Stimulated activated CD8-positive, alpha-beta memory T cell treated with anti-CD3 and anti-CD28 coated beads, Interleukin-7, amount 100 ng/mL, for 4 hours (primary cell): ENCODE results near the gene CREG1.
"Not testable (repeated sequence)": the region's sequence is repeated elsewhere in the genome, so short reads cannot be mapped to it uniquely, and the experiment has no call there.

Experiments used
- DNase-seq, 2 donors: peaks; one replicate each; pipeline ENCODE4 v3.0.0-alpha.2; 2020; ENCODE audit warnings: low read depth in 2 of 2

The CREG1 gene

GRCh38 chr1:167564612-167565270, 11.2 kb upstream of the CREG1 start:
- no peak for DNase-seq

- DNase-seq: no peak
Observed at GRCh38 chr1:167563579-167564246, 10.2 kb upstream of the CREG1 start.

- DNase-seq: no peak
Observed at GRCh38 chr1:167562702-167563101, 9.1 kb upstream of the CREG1 start.

GRCh38 chr1:167561753-167562152, 8.2 kb upstream of the CREG1 start:
- no peak for DNase-seq

- DNase-seq: peak; percentile 61 to 62
Observed at GRCh38 chr1:167555971-167556714, 2.6 kb upstream of the CREG1 start.

GRCh38 chr1:167555072-167555471, 1.5 kb upstream of the CREG1 start:
- not testable (repeated sequence) for DNase-seq

- DNase-seq: no peak
Observed at GRCh38 chr1:167554028-167554779, 642 bp upstream of the CREG1 start.

GRCh38 chr1:167551362-167551761, 2.2 kb downstream of the CREG1 start:
- DNase-seq: no peak

GRCh38 chr1:167548059-167548932, 5.3 kb downstream of the CREG1 start:
- DNase-seq: no peak

GRCh38 chr1:167546935-167547334, 6.6 kb downstream of the CREG1 start:
- DNase-seq: no peak

GRCh38 chr1:167545349-167545748, 8.2 kb downstream of the CREG1 start:
- no peak for DNase-seq

- DNase-seq: no peak
Observed at GRCh38 chr1:167544447-167545093, 9.0 kb downstream of the CREG1 start.

GRCh38 chr1:167543199-167543990, 10.2 kb downstream of the CREG1 start:
- DNase-seq: no peak

GRCh38 chr1:167542109-167543032, 11.2 kb downstream of the CREG1 start:
- no peak for DNase-seq

GRCh38 chr1:167541610-167542009, 12.0 kb downstream of the CREG1 start:
- DNase-seq: no peak

GRCh38 chr1:167541003-167541402, 12.6 kb downstream of the CREG1 start:
- DNase-seq: no peak

- DNase-seq: no peak
Observed at GRCh38 chr1:167538657-167539056, 14.9 kb downstream of the CREG1 start.

- peak; percentile 28 to 42 for DNase-seq
Observed at GRCh38 chr1:167533851-167534300, 19.7 kb downstream of the CREG1 start.
